Measurements from ENCODE around the gene HMMR.
A peak's percentile ranks its signal among the peaks of the same experiment; 100 is the strongest.

Gene HMMR

GRCh38 chr5:163502521-163502920 lies 42.1 kb downstream of the HMMR start:
- H3K4me3 ChIP-seq (ENCODE audit: low read depth, low read length) = peak overlapping the region; percentile 79
- no peak for TF ChIP-seq CTCF (IDR thresholded peaks at IDR 0.05; ENCODE audit: low read depth, low read length)

- H3K4me3 ChIP-seq (ENCODE audit: low read depth, low read length) = peak overlapping the region; percentile 79
- peak; percentile 27 for TF ChIP-seq CTCF (IDR thresholded peaks at IDR 0.05; ENCODE audit: low read depth, low read length)
These were observed 43.0 kb downstream of the HMMR start for GRCh38 chr5:163503106-163504078.

GRCh38 chr5:163504079-163504931 lies 43.9 kb downstream of the HMMR start:
- peak overlapping the region; percentile 79 for H3K4me3 ChIP-seq (ENCODE audit: low read depth, low read length)
- TF ChIP-seq CTCF (IDR thresholded peaks at IDR 0.05; ENCODE audit: low read depth, low read length) = no peak

- H3K4me3 ChIP-seq (ENCODE audit: low read depth, low read length) = peak overlapping the region; percentile 79
- TF ChIP-seq CTCF (IDR thresholded peaks at IDR 0.05; ENCODE audit: low read depth, low read length) = no peak
These were observed 44.6 kb downstream of the HMMR start for GRCh38 chr5:163505049-163505367.

GRCh38 chr5:163505368-163506094 lies 45.1 kb downstream of the HMMR start, which contains the start of gene MAT2B:
MAT2B (plus strand) TSS chr5:163505619; CDS start chr5:163505687, 68 bp downstream.
- no peak for TF ChIP-seq CTCF (IDR thresholded peaks at IDR 0.05; ENCODE audit: low read depth, low read length)

GRCh38 chr5:163506095-163506457 lies 45.6 kb downstream of the HMMR start:
- no peak for TF ChIP-seq CTCF (IDR thresholded peaks at IDR 0.05; ENCODE audit: low read depth, low read length)
- peak overlapping the region; percentile 79 for H3K4me3 ChIP-seq (ENCODE audit: low read depth, low read length)

More at GRCh38 chr5:163505368-163506094, 45.1 kb downstream of the HMMR start, which contains the start of gene MAT2B:
- peak within 1 kb of the TSS; percentile 79 for H3K4me3 ChIP-seq (ENCODE audit: low read depth, low read length)

Data from WI38 (cell line).